Neural crest cell (in vitro differentiated cells): Measurements from ENCODE around the gene FOXB2. TPM values are rescaled to one million over a fixed set of nuclear protein-coding genes. Genes with fewer than 3 reads are reported as not detected.
"Not testable (repeated sequence)": the region's sequence is repeated elsewhere in the genome, so short reads cannot be mapped to it uniquely, and the experiment has no call there.

ENCODE experiments used
- DNase-seq: peaks from one replicate; pipeline ENCODE4 v3.0.0; 2021; ENCODE audit warnings: low read depth, mixed read lengths, low spot score
- H3K27ac Mint-ChIP-seq: one replicate; pipeline ENCODE4 v1.8.0; 2021; ENCODE audit warnings: mild to moderate bottlenecking, mixed read lengths; ENCODE audit not compliant: unreplicated experiment
- H3K27me3 Mint-ChIP-seq: 2 replicates; pipeline ENCODE4 v1.8.0; 2021; ENCODE audit warnings: low read depth, mild to moderate bottlenecking, mixed read lengths
- H3K36me3 Mint-ChIP-seq: 2 replicates; pipeline ENCODE4 v1.8.0; 2021; ENCODE audit warnings: low read depth, mild to moderate bottlenecking, mixed read lengths
- H3K4me1 Mint-ChIP-seq: 2 replicates; pipeline ENCODE4 v1.8.0; 2021; ENCODE audit warnings: mixed read lengths
- H3K4me3 Mint-ChIP-seq: one replicate; pipeline ENCODE4 v1.8.0; 2021; ENCODE audit warnings: mild to moderate bottlenecking, mixed read lengths
- H3K9me3 Mint-ChIP-seq: 2 replicates; pipeline ENCODE4 v1.8.0; 2021; ENCODE audit warnings: mixed read lengths
- total RNA-seq: library from RNA; stranded (reverse); gene quantifications from 2 replicates; pipeline ENCODE4 v1.2.1, GENCODE V29; 2021
- TF ChIP-seq, protein P1 (sequence below): fragments of 200-600 bp; sonication (generic); conservative IDR thresholded peaks from 2 replicates; pipeline ENCODE4 v1.5.0; 2021; ENCODE audit warnings: antibody characterized with exemption, mild to moderate bottlenecking

FOXB2 gene
- total RNA-seq, 1 donor from 2014 or later, result not detected

DNA sequence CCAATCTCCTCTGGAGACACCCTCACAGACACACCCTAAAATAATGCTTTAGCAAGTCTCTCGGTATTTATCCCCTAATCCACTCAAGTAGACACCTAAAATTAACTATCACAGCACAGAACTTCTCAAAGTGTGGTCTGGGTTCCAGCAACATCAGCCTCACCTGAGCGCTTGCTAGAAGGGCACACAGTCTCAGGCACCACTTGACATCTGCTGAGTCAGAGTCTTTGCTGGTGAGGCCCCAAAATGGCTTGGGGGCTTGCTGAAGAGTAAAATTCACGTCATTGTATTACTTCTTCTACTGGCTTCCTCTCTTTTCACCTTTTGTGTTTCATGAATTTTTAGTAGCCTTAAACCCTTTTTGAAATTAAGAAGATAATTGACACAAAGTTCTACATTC, 9.0 kb downstream of the FOXB2 start:
- Mint-ChIP-seq H3K4me1 (no peaks in the 10 kb centered on the region), H3K36me3 (no peaks in the 10 kb centered on the region), H3K27me3 (peaks cover 60% of the 10 kb centered on the region), H3K27ac (no peak overlapping the region), H3K4me3 (no peak overlapping the region), H3K9me3 (no peaks in the 10 kb centered on the region)
- TF ChIP-seq, protein P1, sequence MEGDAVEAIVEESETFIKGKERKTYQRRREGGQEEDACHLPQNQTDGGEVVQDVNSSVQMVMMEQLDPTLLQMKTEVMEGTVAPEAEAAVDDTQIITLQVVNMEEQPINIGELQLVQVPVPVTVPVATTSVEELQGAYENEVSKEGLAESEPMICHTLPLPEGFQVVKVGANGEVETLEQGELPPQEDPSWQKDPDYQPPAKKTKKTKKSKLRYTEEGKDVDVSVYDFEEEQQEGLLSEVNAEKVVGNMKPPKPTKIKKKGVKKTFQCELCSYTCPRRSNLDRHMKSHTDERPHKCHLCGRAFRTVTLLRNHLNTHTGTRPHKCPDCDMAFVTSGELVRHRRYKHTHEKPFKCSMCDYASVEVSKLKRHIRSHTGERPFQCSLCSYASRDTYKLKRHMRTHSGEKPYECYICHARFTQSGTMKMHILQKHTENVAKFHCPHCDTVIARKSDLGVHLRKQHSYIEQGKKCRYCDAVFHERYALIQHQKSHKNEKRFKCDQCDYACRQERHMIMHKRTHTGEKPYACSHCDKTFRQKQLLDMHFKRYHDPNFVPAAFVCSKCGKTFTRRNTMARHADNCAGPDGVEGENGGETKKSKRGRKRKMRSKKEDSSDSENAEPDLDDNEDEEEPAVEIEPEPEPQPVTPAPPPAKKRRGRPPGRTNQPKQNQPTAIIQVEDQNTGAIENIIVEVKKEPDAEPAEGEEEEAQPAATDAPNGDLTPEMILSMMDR, result no peak
- no peak for DNase-seq

DNA sequence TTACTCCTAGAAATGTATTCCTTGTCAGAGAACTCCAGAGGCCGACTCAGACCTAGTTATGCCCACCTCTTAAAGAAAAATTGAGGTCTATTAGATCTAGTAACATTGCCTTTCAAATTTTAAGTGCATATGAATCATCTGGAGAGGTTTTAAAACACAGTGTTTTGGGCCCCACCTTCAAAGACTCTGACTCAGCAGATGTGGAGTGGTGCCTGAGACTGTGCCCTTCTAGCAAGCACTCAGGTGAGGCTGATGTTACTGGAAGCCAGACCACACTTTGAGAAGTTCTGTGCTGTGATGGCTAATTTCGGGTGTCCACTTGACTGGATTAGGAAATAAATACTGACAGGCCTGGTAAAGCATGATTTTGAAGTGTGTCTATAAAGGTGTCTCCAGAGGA, 10.6 kb downstream of the FOXB2 start:
- Mint-ChIP-seq H3K27ac (no peak overlapping the region), H3K27me3 (peaks cover 47% of the 10 kb centered on the region), H3K4me3 (no peak overlapping the region), H3K9me3 (no peaks in the 10 kb centered on the region), H3K4me1 (no peaks in the 10 kb centered on the region), H3K36me3 (no peaks in the 10 kb centered on the region)
- no peak for DNase-seq
- TF ChIP-seq, protein P1, result no peak

DNA sequence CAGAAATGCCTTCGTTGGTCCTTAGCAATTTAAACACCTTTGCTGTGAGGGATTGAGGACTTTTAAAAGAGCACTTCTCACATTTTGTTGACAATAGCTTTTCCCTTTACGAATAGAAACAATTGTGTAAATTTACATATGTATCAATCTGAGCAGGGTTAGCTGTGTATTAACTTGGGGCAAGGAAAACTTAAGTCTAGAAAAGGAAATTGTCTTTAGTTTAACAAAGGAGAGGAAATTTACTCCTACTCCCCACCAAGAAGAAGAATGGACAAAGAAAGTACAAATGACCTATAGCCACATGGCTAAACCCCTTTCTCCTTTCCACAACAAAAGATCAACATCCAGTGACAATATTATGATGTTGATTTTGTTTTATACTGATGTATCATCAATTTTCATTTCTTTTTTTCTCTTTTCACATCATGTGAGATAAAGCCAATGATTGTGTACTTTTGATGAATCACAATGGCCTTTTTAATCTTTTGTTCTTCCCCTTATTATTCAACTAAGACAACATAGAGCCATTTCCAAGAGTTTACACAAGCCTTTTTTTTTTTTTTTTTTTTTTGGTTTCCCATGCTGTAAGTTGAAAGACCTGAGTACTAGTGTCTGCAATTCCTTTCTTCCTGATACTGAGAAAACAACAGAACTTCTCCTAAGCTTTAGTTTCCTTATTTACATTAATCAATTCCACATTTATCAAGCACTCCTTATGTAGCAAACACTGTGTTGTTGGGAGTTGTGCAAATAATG, 19.0 kb downstream of the FOXB2 start:
- Mint-ChIP-seq H3K27ac (no peak overlapping the region), H3K4me3 (no peak overlapping the region), H3K4me1 (peaks cover 12% of the 10 kb centered on the region), H3K36me3 (peaks cover 2% of the 10 kb centered on the region), H3K27me3 (peaks cover 11% of the 10 kb centered on the region), H3K9me3 (no peaks in the 10 kb centered on the region)
- DNase-seq, result no peak
- TF ChIP-seq, protein P1, result no peak

DNA sequence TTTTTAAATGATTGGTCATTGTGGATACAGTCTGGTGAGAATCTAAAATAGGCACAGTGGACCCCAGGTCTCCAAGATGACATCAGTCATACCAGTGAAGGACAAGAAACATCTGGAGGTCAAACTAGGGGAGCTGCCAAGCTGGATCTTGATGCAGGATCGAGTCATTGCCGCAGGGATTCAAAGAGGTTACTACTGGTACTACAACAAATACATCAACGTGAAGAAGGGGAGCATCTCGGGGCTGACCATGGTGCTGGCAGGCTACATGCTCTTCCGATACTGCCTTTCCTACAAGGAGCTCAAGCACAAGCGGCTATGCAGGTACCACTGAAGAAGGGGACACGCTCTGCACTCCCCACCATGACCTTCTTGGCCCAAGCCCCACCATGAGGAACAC, 20.9 kb downstream of the FOXB2 start:
- H3K27ac Mint-ChIP-seq, result no peak overlapping the region
- H3K9me3 Mint-ChIP-seq, result no peaks in the 10 kb centered on the region
- TF ChIP-seq, protein P1, result no peak
- H3K4me1 Mint-ChIP-seq, result peaks cover 12% of the 10 kb centered on the region
- peaks cover 2% of the 10 kb centered on the region for H3K36me3 Mint-ChIP-seq
- DNase-seq, result no peak
- H3K4me3 Mint-ChIP-seq, result no peak overlapping the region
- peaks cover 11% of the 10 kb centered on the region for H3K27me3 Mint-ChIP-seq

DNA sequence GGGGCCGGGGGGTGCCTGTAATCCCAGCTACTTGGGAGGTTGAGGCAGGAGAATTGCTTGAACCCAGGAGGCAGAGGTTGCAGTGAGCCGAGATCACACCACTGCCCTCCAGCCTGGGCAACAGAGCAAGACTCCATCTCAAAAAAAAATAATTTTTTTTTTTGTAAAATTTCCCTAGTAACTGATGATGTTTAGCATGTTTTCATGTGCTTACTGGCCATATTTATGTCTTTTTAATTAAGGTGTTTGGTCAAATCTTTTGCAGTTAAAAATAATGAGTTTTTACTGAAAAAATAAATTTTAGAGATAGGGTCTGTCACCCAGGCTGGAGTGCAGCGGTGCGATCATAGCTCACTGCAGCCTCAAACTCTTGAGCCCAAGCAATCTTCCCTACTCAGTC, 24.3 kb downstream of the FOXB2 start:
- H3K36me3 Mint-ChIP-seq, H3K9me3 Mint-ChIP-seq, H3K27ac Mint-ChIP-seq, DNase-seq, H3K4me3 Mint-ChIP-seq: not testable (repeated sequence)
- Mint-ChIP-seq H3K4me1 (peaks cover 11% of the 10 kb centered on the region), H3K27me3 (peaks cover 10% of the 10 kb centered on the region)

DNA sequence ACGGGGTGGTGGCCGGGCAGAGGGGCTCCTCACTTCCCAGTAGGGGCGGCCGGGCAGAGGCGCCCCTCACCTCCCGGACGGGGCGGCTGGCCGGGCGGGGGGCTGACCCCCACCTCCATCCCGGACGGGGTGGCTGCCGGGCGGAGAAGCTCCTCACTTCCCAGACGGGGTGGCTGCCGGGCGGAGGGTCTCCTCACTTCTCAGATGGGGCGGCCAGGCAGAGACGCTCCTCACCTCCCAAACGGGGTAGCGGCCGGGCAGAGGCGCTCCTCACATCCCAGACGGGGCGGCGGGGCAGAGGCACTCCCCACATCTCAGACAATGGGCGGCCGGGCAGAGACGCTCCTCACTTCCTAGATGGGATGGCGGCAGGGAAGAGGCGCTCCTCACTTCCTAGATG, 41.2 kb downstream of the FOXB2 start:
- not testable (repeated sequence) for H3K27me3 Mint-ChIP-seq, DNase-seq, H3K4me1 Mint-ChIP-seq, H3K27ac Mint-ChIP-seq, H3K9me3 Mint-ChIP-seq, H3K36me3 Mint-ChIP-seq, H3K4me3 Mint-ChIP-seq
